ENCODE measurements around the gene ZRANB3. TPM values are rescaled to one million over a fixed set of nuclear protein-coding genes. Genes with fewer than 3 reads are reported as not detected.

Gene ZRANB3
- total and polyA plus RNA-seq, 2 of the 13 experiments (the other 11 are each of a cell fraction or from before 2014, with no cell fraction given) = 5.8 to 25.2 TPM

DNA sequence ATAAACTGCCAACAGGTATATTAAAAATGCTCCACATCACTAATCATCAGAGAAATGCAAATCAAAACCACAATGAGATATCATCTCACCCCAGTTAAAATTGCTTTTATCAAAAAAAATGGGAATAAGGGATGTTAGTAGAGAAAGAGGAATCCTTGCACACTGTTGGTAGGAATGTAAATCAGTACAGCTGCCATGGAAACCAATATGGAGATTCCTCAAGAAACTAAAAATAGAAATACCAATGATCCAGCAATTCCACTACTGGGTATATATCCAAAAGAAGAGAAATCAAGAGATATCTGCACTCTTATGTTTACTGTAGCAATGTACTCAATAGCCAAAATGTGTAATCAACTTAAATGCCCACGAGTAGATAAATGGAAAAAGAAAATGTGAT lies 40.6 kb downstream of the ZRANB3 start (continued):
- TF ChIP-seq ZNF513 (CRISPR knock-in tag; conservative IDR thresholded peaks at IDR 0.05) (no peak), ZNF713 (CRISPR knock-in tag; IDR thresholded peaks at IDR 0.05) (no peak)

DNA sequence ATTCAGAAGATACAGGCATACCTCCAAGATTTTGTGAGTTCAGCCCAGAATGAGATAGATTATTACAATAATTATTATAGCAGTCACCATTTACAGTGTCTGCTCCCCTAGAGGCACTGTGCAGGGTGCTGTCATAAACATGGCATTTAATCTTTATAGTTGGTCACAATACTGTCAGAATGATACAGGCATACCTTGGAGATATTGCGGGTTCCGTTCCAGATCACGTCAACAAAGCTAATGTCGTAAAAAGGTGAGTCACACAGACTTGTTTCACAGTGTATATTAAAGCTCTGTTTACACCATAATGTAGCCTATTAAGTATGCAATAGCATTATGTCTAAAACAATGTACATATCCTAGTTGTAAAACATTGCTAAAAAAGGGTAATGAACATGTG lies 45.6 kb downstream of the ZRANB3 start:
- BruUV-seq (replicated peaks) = no TSS peak
- H4K20me1 ChIP-seq (ENCODE audit: insufficient read depth, low read length) = no peaks in the 10 kb centered on the region
- H3K4me2 ChIP-seq (ENCODE audit: low read depth, low read length) = no peak overlapping the region
- H2AFZ ChIP-seq (ENCODE audit: low read length) = no peak overlapping the region
- CTCF ChIA-PET (ENCODE audit: low intra/inter-chr PET ratio, low total read pairs) = no interaction called here
- H3K36me3 ChIP-seq (replicated peaks in 1 of 2; ENCODE audit: control insufficient read depth in 1 of 2, insufficient read depth in 2 of 2, low read length in 2 of 2) = peaks cover 4 to 7% of the 10 kb centered on the region in 2 experiments; a peak in 3 of 5 replicates
- no peak overlapping the region for H3K4me3 ChIP-seq (replicated peaks in 1 of 3; ENCODE audit: insufficient read depth in 1 of 3, low read depth in 2 of 3, low read length in 3 of 3)
- ATAC-seq (no peak), DNase-seq (ENCODE audit: low spot score) (no peak), FAIRE-seq (no peak)
- H3K9ac ChIP-seq (ENCODE audit: insufficient read depth, low read depth, low read length) = no peak overlapping the region
- 98% methylated on average over 4 of the region's 4 CpGs for WGBS (ENCODE audit: low lambda C conversion rate)
- H3K79me2 ChIP-seq (ENCODE audit: insufficient read depth, low read length) = no peaks in the 10 kb centered on the region
- no peaks in the 10 kb centered on the region for H3K27me3 ChIP-seq (ENCODE audit: control insufficient read depth in 1 of 2, insufficient read depth in 2 of 2, low read length in 2 of 2)
- H3K4me1 ChIP-seq (ENCODE audit: insufficient read depth, low read length) = no peaks in the 10 kb centered on the region
- in situ Hi-C loops (cut with HindIII; ENCODE audit: extremely low pct_ligation_motif_present, low pct_unique_long_range_greater_than_20kb) = no loop called here
- POLR2A ChIA-PET = no interaction called here
- intact Hi-C loops (cut with micrococcal nuclease; ENCODE audit: unreplicated experiment) = no loop called here
- no peak overlapping the region for H3K27ac ChIP-seq (ENCODE audit: extremely low read length, insufficient read depth, low read length)
- H3K9me3 ChIP-seq (ENCODE audit: low read length) = no peaks in the 10 kb centered on the region
- TF ChIP-seq, protein P1, sequence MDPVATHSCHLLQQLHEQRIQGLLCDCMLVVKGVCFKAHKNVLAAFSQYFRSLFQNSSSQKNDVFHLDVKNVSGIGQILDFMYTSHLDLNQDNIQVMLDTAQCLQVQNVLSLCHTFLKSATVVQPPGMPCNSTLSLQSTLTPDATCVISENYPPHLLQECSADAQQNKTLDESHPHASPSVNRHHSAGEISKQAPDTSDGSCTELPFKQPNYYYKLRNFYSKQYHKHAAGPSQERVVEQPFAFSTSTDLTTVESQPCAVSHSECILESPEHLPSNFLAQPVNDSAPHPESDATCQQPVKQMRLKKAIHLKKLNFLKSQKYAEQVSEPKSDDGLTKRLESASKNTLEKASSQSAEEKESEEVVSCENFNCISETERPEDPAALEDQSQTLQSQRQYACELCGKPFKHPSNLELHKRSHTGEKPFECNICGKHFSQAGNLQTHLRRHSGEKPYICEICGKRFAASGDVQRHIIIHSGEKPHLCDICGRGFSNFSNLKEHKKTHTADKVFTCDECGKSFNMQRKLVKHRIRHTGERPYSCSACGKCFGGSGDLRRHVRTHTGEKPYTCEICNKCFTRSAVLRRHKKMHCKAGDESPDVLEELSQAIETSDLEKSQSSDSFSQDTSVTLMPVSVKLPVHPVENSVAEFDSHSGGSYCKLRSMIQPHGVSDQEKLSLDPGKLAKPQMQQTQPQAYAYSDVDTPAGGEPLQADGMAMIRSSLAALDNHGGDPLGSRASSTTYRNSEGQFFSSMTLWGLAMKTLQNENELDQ (CRISPR knock-in tag; IDR thresholded peaks at IDR 0.05; ENCODE audit: borderline replicate concordance) = no peak
- TF ChIP-seq, protein P2, sequence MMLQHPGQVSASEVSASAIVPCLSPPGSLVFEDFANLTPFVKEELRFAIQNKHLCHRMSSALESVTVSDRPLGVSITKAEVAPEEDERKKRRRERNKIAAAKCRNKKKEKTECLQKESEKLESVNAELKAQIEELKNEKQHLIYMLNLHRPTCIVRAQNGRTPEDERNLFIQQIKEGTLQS (CRISPR knock-in tag; IDR thresholded peaks at IDR 0.05) = no peak
- TF ChIP-seq MBNL3 (CRISPR knock-in tag; conservative IDR thresholded peaks at IDR 0.05) (no peak), HNRNPLL (IDR thresholded peaks at IDR 0.05; ENCODE audit: low read depth, low read length, poor library complexity, severe bottlenecking) (no peak), ZNF784 (CRISPR knock-in tag; IDR thresholded peaks at IDR 0.05; ENCODE audit: borderline replicate concordance) (no peak), RFXAP (CRISPR knock-in tag; IDR thresholded peaks at IDR 0.05; ENCODE audit: borderline replicate concordance) (no peak), NCOA5 (CRISPR knock-in tag; IDR thresholded peaks at IDR 0.05) (no peak), RBM39 (IDR thresholded peaks at IDR 0.05; ENCODE audit: low read depth, low read length, poor library complexity, severe bottlenecking) (no peak), GABPB1 (CRISPR knock-in tag; IDR thresholded peaks at IDR 0.05) (no peak), ZNF782 (CRISPR knock-in tag; IDR thresholded peaks at IDR 0.05; ENCODE audit: borderline replicate concordance) (no peak), ZNF235 (CRISPR knock-in tag; IDR thresholded peaks at IDR 0.05; ENCODE audit: borderline replicate concordance) (no peak), ZKSCAN8 (CRISPR knock-in tag; IDR thresholded peaks at IDR 0.05; ENCODE audit: borderline replicate concordance) (no peak), MEF2D (CRISPR knock-in tag; IDR thresholded peaks at IDR 0.05) (no peak), STAG1 (CRISPR knock-in tag; IDR thresholded peaks at IDR 0.05) (no peak), ZNF501 (CRISPR knock-in tag; IDR thresholded peaks at IDR 0.05) (no peak)
- TF ChIP-seq, protein P3, sequence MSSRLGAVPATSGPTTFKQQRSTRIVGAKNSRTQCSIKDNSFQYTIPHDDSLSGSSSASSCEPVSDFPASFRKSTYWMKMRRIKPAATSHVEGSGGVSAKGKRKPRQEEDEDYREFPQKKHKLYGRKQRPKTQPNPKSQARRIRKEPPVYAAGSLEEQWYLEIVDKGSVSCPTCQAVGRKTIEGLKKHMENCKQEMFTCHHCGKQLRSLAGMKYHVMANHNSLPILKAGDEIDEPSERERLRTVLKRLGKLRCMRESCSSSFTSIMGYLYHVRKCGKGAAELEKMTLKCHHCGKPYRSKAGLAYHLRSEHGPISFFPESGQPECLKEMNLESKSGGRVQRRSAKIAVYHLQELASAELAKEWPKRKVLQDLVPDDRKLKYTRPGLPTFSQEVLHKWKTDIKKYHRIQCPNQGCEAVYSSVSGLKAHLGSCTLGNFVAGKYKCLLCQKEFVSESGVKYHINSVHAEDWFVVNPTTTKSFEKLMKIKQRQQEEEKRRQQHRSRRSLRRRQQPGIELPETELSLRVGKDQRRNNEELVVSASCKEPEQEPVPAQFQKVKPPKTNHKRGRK (CRISPR knock-in tag; IDR thresholded peaks at IDR 0.05) = no peak

Data from HepG2 (cell line).